Colonic mucosa (tissue), 4 donors: ENCODE data around the gene MIAT. TPM values are rescaled to one million over a fixed set of nuclear protein-coding genes. Genes with fewer than 3 reads are reported as not detected.

Experiments
- DNase-seq: peaks from one replicate; pipeline ENCODE4 v3.0.0-alpha.2; 2020
- H3K27ac ChIP-seq: fragments of 200-600 bp; one replicate; pipeline ENCODE4 v1.8.0; 2021
- H3K27me3 ChIP-seq: fragments of 200-600 bp; one replicate; pipeline ENCODE4 v1.8.0; 2021
- H3K36me3 ChIP-seq: fragments of 200-600 bp; one replicate; pipeline ENCODE4 v1.8.0; 2021
- H3K4me1 ChIP-seq: fragments of 200-600 bp; one replicate; pipeline ENCODE4 v1.8.0; 2021; ENCODE audit warnings: mild to moderate bottlenecking
- H3K4me3 ChIP-seq: fragments of 200-600 bp; one replicate; pipeline ENCODE4 v1.8.0; 2021
- H3K9ac ChIP-seq, 2 donors: one replicate each; pipeline ENCODE4 v1.7.0; 2013; ENCODE audit warnings: control low read depth in 2 of 2, low read depth in 2 of 2, low read length in 2 of 2
- H3K9me3 ChIP-seq: fragments of 200-600 bp; one replicate; pipeline ENCODE4 v1.8.0; 2021
- CTCF ChIP-seq: fragments of 200-600 bp; IDR thresholded peaks from one replicate; pipeline ENCODE4 v1.8.0; 2022; ENCODE audit warnings: antibody characterized with exemption, mild to moderate bottlenecking
- intact Hi-C: fragments of 100-400 bp; cut with DNase I; formaldehyde crosslinking; loops from one replicate; pipeline ENCODE4 v1.14.1; 2022
- total RNA-seq, 2 donors: library from RNA; stranded (reverse); fragmentation: NEBNext Ultra II Directional in 1 of 2; extraction: Animal tissue kit (Norgen Biotek cat#: 25700) in 1 of 2; gene quantifications; one replicate each; pipeline ENCODE4 v1.2.1, GENCODE V29; 2021
- donor health status: healthy.
- donor health status: DM: no; HTN: no; CAD: no.
- donor health status: DM: no; HTN: no; CAD: no.

The MIAT gene
- total RNA-seq, 2 donors from 2014 or later, result 1.5 to 1.8 TPM

GRCh38 chr22:26708256-26709009 is 51.0 kb downstream of the MIAT start:
- H3K9ac ChIP-seq, result no peak overlapping the region
- TF ChIP-seq CTCF, result no peak
- no peaks in the 10 kb centered on the region for H3K27me3 ChIP-seq

GRCh38 chr22:26709617-26710390 is 52.4 kb downstream of the MIAT start:
- H3K27ac ChIP-seq, result no peak overlapping the region
- intact Hi-C loops, result no loop called here
- no peaks in the 10 kb centered on the region for H3K9me3 ChIP-seq
- no peak overlapping the region for H3K4me3 ChIP-seq
- no peaks in the 10 kb centered on the region for H3K27me3 ChIP-seq
- no peak for TF ChIP-seq CTCF
- no peak overlapping the region for H3K9ac ChIP-seq
- no peak for DNase-seq
- no peaks in the 10 kb centered on the region for H3K4me1 ChIP-seq
- H3K36me3 ChIP-seq, result no peaks in the 10 kb centered on the region

More at GRCh38 chr22:26708256-26709009, 51.0 kb downstream of the MIAT start:
- Histone ChIP-seq H3K4me1 (no peaks in the 10 kb centered on the region), H3K9me3 (no peaks in the 10 kb centered on the region), H3K27ac (no peak overlapping the region), H3K4me3 (no peak overlapping the region), H3K36me3 (no peaks in the 10 kb centered on the region)
- intact Hi-C loops, result no loop called here
- DNase-seq, result no peak

- no peaks in the 10 kb centered on the region for H3K36me3 ChIP-seq
- no peak for TF ChIP-seq CTCF
- H3K27ac ChIP-seq, result no peak overlapping the region
- DNase-seq, result no peak
- no peaks in the 10 kb centered on the region for H3K9me3 ChIP-seq
- no peak overlapping the region for H3K9ac ChIP-seq
- H3K4me1 ChIP-seq, result no peaks in the 10 kb centered on the region
- intact Hi-C loops, result no loop called here
- H3K27me3 ChIP-seq, result no peaks in the 10 kb centered on the region
- H3K4me3 ChIP-seq, result no peak overlapping the region
Measured at GRCh38 chr22:26711205-26711963, 54.0 kb downstream of the MIAT start.

- Histone ChIP-seq H3K27ac (no peak overlapping the region), H3K9ac (no peak overlapping the region), H3K4me3 (no peak overlapping the region), H3K9me3 (no peaks in the 10 kb centered on the region), H3K4me1 (no peaks in the 10 kb centered on the region), H3K27me3 (no peaks in the 10 kb centered on the region), H3K36me3 (no peaks in the 10 kb centered on the region)
- no peak for TF ChIP-seq CTCF
- no peak for DNase-seq
- intact Hi-C loops, result no loop called here
Measured at GRCh38 chr22:26712158-26712557, 54.8 kb downstream of the MIAT start.

- Histone ChIP-seq H3K36me3 (no peaks in the 10 kb centered on the region), H3K27me3 (no peaks in the 10 kb centered on the region), H3K9me3 (no peaks in the 10 kb centered on the region), H3K27ac (no peak overlapping the region), H3K9ac (no peak overlapping the region), H3K4me3 (no peak overlapping the region), H3K4me1 (no peaks in the 10 kb centered on the region)
- TF ChIP-seq CTCF, result no peak
- DNase-seq, result no peak
- intact Hi-C loops, result no loop called here
Measured at GRCh38 chr22:26713823-26714449, 56.5 kb downstream of the MIAT start.
